CD4-positive, alpha-beta T cell treated with Interleukin-4 for 4 hours (primary cell): ENCODE results near the gene SLC22A7.
A peak's percentile ranks its signal among the peaks of the same experiment; 100 is the strongest.

Experiments used
- DNase-seq: peaks from one replicate; pipeline ENCODE4 v3.0.0-alpha.2; 2020

SLC22A7 gene

DNA sequence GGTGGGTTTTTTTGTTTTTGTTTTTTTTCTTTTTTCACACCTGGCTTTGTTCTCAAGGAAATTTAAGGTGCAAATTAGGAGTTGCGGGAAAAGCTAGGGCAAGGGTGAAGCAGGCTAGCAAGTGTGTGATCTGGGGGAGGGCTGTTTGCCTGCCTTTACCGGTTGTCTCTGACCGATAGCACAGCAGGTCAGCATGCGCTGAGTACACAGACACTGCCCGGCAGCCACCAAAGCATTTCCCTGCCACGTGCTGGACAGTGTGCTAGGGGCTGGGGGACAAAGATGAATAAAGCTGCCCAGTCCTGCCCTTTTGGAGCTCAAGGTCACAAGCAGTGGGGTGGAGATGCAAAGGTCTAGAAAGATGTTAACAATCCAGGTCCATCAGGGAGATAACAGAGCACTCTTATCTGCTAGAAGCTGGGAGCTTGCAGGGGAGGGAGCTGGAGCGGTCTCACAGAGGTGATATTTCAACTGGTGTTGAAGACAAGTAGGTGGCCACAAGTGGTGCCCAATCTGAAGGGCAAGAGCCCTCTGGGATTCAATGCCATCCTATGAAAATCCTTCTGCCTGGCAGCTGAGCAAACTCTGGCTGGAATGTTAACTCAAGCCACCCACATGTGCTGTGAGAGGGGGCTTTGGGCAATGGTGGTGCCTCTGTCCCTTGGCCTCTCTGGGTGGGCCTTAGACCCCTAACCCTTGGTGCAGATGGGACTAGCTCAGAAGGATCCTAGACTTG, 30.3 kb upstream of the SLC22A7 start:
- DNase-seq: no peak

DNA sequence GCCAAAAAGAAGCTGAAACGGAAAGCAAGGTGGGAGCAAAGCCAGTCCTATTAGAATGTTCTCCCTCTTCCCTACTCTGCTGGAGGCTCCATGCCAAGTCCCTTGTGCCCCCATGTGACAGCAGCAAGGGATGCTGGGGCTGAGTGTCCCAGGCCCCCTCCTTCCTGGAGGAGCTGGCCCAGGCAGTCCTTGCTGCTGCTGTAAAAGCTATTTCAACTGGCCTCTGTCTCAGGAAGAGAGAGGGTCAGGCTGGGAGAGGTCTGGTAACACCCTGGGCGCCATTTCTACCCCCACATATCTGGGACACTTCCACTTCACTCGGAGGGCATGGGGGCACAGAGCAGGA, 29.7 kb upstream of the SLC22A7 start:
- DNase-seq: no peak

DNA sequence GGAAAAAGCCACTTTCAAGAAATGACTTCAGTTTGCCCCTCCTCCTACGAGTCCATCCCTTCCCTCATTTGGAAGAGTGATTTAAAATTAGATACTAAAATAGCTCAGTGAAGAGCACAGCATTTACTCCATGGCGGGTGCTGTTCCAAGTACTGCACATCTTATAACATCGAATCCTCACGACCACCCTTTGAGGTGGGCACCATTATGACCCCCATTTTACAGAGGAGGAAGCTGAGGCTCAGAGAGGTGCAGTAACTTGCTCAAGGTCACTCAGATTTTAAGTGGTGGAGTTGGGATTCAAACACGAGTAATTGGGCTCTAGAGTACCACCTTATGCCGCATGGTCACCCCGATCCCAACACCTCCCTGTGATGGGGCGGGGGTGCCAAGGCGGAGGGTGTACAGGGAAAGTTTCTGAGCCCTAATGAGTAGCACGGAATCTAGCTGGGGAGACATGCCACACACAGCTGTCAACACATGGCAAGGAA, 29.2 kb upstream of the SLC22A7 start:
- DNase-seq: no peak

DNA sequence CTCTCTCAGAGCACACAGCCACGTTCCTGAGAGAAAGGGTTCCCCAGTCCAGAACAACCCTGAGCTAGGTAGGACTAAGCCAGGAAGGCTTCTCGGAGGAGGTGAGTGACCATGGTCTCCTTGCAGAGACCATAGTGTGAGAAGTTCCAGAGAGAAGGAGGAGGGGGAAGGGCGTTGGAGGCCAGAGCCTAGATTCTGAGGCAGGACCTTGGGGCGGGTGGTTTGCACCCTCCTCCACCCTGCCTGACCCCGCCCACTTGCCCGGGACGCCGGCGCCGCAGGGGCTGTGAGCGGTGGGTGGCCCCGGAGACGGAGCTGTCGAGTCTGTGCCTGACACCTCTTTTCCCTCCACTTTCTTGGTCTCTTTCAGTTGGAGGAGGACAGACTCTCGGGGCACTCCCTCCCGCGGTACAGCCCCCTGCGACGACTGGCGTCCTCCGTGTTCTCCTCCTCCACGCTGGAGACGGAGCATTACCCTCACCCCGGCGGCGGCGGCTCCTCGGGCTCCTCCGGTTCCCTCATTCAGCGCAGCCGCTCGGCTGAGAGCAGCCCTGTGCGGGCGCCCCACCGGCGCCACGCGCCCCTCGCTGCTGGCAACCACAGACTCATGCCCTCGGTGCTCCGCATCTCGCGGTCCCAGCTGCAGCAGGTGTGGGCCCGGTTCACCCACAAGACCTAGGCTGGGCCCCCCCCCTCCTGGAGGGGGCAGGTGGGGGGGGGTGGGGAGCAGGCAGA, 28.6 kb upstream of the SLC22A7 start:
- DNase-seq: peak; percentile 29

DNA sequence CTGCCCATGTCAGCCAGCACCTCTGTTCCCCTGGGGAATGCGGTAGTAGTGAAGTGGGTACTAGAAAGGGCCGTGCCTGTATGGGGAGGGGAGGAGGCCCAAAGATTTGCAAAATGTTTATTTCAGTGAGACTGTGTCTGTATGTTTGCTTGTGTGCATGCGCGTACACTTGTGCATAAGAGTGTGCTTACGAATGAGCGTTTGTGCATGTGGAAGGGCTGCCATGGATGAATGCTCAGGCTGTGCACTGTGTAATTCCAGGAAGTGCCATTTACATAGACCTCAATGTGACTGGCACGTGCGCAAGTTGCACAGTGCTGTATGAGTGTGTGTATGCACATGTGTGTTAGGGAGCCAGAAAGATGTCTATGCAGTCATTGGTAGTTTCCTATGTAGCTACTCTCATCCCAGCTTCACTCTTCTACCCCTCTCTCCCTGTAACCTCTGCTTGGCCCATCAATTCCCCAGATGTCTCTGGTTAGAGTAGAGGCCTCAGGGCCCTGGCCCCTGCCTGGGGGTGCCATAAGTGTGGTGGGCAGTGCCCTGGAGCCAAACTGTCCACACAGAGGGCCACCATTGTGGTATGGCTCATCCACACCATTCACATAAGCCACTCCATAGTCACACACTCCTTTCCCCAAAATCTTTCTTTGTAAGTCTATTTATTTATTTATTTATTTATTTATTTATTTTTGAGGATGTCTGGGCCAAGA, 26.8 kb upstream of the SLC22A7 start:
- DNase-seq: no peak

DNA sequence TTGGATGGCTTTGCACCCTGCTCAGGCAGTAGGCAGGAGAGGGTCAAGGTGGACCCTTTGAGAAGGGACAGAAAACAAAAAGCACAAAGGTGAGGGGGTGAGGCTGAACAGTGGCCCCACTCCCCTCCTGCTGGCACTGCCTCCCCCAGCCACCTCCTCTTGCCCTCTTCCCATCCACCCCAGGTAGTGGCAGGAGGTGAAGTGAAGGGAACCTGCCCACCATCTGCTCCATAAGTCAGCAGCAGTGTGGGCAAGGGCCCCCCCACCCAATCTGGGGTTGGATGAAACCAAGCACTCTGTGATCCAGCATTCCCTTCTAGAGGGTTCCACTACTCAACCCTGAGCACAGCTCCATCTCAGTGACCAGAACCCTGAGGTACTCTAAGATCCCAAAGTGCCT, 26.1 kb upstream of the SLC22A7 start:
- DNase-seq: no peak

DNA sequence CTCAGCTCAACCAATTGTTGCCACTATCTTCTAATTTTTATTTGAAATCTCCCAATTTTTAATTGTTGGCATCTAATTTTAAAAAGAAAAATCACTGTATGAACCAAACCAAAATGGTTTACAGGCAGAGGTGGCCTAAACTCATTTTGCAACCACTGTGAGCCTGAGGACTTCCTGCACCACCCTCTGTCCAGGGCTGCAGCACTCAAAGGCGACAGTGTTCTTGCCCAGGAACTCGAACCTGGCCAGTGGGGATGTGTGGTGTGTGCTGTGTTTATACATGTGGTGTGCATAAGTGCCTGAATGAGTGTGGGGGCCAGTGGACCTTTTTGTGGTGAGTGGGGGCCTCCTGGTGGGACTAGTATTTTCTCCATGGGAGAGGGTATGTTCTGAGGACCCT, 24.4 kb upstream of the SLC22A7 start:
- DNase-seq: no peak

DNA sequence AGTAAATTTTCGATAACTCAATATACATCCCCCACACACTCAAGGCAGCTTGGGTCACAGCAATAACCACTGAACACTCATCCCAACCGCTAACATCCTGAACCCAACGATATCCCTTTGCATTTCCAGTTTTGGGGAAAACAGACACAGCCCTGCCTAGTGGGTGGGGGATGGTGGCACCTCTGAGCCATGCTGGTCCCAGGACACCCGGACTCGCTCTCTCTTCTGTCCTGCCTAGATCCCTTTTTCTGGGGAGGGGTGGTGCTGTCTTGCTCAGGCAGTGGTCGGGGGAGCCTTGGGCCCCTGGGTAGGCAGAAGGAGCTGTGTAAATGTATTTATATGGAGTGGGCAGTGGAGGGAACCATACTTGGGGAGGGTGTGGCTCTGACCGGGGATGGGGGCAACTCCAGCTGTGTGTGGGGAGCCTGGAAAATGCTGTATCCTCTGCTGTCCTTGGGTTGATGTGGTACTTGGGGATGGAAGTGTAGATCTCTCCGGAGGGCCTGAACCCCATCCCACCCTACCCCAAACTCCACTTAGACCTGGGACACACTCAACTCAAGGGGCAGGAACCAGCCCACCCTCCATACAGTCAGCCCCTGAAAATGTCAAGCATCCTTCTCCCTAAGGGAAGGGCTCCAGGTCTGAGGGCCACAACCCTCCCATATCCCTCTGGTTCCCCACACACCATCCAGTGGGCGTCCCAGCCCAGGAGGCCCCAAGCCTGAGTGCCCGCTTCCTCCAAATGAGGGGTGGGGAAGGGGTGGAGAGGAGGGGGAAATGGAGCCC, 23.7 kb upstream of the SLC22A7 start:
- no peak for DNase-seq

DNA sequence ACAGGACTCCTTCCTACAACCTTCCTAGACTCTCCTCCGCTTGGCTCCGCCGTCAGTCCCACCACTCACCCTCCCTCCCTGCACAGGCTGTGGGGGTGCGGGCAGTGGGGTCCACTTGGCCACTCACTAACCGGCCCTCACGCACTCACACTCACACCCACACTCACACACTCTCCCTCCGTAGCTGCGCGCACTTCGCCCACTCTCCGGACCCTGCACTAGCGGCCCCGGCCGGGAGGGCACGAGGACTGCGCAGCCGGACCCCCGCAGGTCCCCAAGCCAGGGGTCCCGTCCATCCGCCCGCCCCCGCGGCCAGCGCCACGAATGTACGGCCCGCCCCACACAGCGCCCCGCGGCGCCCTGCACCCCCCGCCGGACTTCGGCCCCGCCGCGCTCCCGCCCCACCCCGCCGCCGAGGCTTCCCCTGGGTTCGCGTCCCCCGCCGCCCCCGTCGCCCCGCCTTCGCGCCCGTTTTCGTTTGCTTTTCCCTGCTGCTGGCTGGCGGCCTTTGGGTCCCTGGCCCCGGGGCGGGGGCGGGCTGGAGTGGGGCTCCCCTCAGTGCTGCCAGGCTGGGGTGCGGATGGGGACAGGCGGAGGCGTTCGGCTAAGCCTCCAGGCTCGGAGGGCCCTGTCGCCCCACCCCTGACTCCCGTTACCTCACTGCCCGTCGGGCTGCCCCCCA, 23.0 kb upstream of the SLC22A7 start:
- no peak for DNase-seq

DNA sequence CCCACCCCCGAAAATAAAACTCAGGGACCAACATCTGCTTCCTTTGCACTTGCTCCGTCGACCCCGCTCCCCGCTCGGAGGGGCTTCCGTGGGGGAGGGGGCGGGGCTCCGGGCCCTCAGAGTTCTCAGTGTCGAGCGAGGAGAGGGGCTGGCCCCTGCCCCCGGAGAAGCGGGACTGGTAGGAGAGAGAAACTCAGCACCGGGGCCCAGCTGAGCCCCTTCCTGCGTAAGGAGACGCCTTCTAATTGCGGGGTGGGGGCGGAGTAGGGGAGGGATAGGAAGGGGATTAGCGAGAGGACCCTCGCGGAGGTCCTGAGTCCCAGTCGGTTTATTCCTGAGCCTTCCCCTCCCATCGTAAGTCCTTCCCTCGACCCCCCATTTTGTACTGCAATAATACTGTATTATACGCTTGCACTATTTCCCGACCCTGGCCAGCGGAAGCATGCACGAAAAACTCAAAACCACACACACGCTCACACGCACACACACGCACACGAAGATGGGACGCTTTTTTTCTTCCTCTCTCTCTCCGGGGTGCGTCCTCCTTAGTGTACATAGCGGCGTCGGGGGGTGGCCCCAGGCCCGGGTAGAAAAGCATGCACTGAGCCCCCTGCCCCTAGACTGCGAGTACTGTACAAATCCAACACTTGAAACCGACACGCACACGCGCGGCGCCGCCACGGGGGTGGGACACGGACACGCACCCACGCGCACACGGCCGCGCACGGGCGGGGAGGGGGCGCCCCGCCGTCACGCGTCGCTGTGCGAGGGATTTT, 22.1 kb upstream of the SLC22A7 start:
- peak; percentile 37 for DNase-seq

DNA sequence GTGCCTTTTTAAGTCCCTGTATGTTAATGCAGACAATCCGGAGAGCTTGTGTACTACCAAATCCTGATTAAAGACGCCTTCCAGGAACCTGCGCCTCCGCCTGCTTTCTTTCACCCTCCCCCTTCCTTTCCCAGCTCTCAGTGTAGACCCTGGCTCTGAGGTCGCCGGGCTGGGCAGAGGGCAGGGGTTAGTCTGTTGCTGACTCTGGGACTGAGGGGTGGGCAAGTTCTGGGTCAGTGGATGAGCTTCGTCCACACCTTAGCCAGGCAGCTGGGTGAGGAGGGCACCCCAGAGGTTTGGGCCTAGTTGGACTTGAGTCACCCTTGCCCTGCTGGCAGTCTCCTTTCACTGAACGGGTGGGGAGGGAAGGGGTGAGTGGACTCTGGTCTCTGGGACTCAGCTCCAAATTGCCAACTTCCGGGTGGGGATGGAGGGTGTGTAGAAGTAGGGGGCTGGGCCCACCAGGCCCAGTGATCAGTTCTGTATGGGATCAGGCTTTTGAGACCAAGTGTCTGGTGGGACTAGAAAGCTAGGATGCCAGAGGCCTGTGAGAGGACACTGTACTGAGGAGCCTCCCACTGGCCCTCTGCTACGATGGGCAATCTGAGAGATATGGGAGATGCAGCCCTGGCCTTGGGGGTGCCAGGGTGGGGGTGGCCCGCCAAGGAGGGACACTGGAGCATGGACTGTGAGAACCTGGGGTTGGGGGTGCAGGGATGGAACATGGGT, 21.3 kb upstream of the SLC22A7 start:
- DNase-seq: no peak

DNA sequence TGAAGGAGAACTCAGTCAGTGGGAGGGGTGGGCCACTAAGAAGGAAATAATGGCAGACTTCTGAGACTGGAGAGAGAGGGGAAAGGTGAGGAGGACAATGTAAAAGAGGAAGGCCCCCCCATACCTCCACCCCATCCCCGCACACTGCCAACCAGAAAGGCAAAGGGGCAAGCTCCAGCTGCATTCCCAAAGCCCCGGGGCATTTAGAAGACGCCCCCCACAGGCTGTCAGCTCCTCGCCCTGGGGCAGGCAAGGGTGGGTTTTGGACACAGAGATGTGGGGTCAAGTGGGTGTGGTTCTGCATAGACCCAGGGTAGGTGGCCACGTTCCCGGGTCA, 20.8 kb upstream of the SLC22A7 start:
- DNase-seq: no peak

DNA sequence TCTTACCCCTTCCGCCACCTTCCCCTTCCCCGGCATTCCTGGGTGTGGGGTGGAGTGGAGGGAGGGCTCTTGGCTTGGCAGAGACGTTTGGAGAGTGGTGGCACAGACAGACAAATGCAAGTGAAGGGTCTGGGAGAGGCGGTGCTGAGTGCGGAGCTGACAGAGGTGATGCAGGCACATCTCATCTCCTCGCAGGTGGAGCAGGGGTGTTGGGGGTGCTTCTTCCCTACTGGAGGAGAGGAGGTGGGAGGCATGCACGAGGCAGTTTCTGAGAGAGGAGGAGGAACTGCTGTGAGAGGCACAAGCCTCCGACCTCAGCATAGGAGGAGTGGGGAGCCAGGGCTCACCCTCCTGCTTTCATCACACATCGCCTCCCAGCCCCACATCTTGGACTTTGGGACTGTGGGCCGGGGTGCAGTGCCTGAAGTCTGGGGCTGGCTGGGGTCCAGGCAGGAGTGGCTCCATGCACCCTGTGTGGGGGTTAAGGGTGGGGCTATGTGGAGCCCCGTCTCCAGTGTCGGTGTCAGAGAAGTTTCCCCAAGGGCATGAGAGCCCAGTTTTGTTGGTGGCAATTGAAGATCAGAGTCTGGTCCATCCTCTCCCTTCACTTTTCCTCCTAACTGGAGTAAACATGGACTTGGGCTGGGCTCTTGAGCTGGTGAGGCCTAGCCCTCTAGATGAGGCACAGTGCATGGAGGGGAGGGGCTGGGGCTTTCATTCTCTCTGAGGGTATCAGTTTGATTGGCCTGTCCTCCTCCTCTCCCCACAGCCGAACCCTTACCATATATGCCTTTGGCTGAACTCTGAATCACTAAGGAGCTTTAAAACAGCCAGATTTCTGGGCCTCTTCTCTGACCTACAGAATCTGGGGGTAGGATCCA, 20.2 kb upstream of the SLC22A7 start:
- DNase-seq: no peak

DNA sequence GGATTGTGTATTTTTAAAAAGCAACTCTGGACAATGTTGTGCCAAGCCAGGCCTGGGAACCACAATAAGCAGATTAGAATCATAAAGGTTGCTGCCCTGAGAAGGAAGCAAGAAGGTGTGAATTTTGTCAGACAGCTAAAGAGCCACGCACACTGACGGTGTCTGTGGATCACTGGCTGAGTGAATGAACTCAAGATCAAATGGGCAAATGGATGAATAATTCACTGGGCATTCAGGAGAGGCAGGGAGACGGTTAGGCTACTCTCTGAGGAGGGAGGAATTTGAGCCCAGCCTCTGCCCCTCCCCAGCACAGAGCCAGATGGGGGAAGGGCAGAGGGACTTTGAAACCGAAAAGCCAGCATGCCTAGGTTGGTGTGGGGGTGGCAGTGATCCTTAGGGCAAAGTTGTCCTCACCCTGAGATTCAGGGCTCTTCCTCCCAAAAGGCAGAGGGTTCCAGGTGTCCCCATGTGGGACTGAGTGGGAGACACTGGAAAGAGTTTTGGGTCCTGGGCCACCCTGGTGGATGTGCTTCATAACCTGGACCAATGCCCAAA, 19.5 kb upstream of the SLC22A7 start:
- DNase-seq: no peak

DNA sequence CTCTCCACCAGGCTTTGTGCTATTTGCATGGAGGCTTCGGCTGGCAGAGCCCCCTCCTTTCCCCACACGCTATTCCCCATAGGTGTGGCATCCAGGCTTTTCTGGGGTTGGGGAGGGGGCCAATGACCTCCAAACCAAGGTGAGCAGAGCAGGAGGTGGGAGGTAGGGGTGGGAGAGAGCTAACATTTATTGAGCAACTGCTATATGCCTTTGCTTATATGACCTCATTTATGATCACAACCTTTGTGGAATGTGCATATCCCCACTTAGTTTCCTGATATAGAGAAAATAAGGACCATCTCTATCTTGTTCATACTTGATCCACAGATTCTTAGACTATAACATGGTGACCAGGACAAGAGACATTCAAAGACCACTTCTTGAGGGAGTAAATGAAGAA, 17.8 kb upstream of the SLC22A7 start:
- DNase-seq: no peak

DNA sequence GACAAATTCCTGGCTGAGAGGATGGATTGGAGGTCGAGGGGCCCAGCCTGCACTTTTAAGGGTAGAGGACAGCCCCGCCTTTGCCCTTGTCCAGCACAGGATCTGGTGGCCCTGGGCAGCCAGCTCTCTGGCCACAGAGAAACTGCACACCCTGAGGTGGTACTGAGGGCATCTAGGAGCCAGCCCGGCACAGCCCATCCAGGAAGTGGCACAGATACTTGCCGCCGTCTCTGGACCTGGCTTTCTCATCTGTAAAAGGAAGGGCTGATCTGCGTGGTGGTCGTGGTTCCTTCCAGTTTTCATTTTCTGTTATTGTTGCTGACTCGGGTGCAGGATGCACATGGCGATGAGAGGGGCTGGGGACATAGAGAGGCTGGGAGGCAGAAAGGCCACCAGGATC, 16.0 kb upstream of the SLC22A7 start:
- DNase-seq: no peak

DNA sequence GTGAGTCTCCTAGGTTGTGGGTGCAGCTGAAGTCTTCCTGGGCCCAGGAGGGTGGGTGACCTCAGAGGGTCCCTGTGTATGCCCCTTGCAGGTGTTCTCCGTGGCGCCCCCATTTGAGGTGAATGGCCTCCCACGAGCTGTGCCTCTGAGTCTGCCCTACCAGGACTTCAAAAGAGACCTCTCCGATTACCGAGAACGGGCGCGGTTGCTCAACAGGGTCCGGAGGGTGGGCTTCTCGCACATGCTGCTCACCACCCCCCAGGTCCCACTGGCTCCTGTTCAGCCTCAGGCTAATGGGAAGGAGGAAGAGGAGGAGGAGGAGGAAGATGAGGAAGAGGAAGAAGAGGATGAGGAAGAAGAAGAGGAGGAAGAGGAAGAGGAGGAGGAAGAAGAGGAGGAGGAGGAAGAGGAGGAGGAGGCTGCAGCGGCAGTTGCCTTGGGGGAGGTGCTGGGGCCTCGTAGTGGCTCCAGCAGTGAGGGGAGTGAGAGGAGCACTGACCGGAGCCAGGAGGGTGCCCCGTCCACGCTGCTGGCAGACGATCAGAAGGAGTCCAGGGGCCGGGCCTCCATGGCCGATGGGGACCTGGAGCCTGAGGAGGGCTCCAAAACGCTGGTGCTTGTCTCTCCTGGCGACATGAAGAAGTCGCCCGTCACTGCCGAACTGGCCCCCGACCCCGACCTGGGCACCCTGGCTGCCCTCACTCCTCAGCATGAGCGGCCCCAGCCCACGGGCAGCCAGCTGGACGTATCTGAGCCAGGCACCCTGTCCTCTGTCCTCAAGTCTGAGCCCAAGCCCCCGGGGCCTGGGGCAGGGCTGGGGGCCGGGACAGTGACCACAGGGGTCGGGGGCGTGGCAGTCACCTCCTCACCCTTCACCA, 15.2 kb upstream of the SLC22A7 start:
- DNase-seq: no peak

DNA sequence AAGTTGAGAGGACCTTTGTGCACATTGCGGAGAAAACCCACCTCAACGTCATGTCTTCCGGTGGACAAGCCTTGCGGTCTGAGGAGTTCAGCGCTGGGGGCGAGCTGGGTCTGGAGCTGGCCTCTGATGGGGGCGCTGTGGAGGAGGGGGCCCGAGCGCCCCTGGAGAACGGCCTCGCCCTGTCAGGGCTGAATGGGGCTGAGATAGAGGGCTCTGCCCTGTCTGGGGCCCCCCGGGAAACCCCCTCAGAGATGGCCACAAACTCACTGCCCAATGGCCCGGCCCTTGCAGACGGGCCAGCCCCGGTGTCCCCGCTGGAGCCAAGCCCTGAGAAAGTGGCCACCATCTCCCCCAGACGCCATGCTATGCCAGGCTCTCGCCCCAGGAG, 14.6 kb upstream of the SLC22A7 start:
- DNase-seq: no peak

DNA sequence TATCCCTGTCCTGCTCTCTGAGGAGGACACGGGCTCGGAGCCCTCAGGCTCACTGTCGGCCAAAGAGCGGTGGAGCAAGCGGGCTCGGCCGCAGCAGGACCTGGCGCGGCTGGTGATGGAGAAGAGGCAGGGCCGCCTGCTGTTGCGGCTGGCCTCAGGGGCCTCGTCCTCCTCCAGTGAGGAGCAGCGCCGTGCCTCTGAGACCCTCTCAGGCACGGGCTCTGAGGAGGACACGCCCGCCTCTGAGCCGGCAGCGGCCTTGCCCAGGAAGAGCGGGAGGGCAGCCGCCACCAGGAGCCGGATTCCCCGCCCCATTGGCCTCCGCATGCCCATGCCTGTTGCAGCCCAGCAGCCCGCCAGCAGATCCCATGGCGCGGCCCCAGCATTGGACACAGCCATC, 14.2 kb upstream of the SLC22A7 start:
- DNase-seq: no peak
